Activated T-helper 1 cell treated with anti-CD3 and anti-CD28 coated beads, Interleukin-12 subunit alpha, Interleukin-12 subunit beta, Interleukin-2, Interleukin-4 antibody, amounts not matched to agents 30 ng/mL and 10 ng/mL and 1 ng/mL, durations not matched to agents 14 hours and 24 hours and 36 hours (primary cell): ENCODE measurements around the gene SCARF2. TPM values are rescaled to one million over a fixed set of nuclear protein-coding genes. Genes with fewer than 3 reads are reported as not detected.

Source experiments
- DNase-seq: peaks from one replicate; pipeline ENCODE4 v3.0.0; 2021; ENCODE audit warnings: low spot score
- H3K27ac Mint-ChIP-seq: one replicate; pipeline ENCODE4 v1.8.0; 2021; ENCODE audit warnings: mild to moderate bottlenecking, mixed read lengths
- H3K27me3 Mint-ChIP-seq: one replicate; pipeline ENCODE4 v1.8.0; 2022; ENCODE audit warnings: mild to moderate bottlenecking, moderate library complexity, mixed read lengths; ENCODE audit not compliant: insufficient read depth
- H3K36me3 Mint-ChIP-seq: one replicate; pipeline ENCODE4 v1.8.0; 2021; ENCODE audit warnings: low read depth, mixed read lengths
- H3K4me1 Mint-ChIP-seq: one replicate; pipeline ENCODE4 v1.8.0; 2021; ENCODE audit warnings: low read depth, mixed read lengths
- H3K4me3 Mint-ChIP-seq: one replicate; pipeline ENCODE4 v1.8.0; 2021; ENCODE audit warnings: mild to moderate bottlenecking, moderate library complexity, mixed read lengths
- H3K9me3 Mint-ChIP-seq: one replicate; pipeline ENCODE4 v1.8.0; 2021; ENCODE audit warnings: mixed read lengths
- intact Hi-C: fragments of 100-400 bp; cut with micrococcal nuclease; formaldehyde crosslinking; loops from one replicate; pipeline ENCODE4 v1.15.1; 2024
- total RNA-seq: library from RNA; stranded (reverse); gene quantifications from 2 replicates; pipeline ENCODE4 v1.2.3, GENCODE V29; 2022

SCARF2 gene
- total RNA-seq, 1 donor from 2014 or later = 0.41 TPM

- intact Hi-C loops = no loop called here
- DNase-seq = no peak
- Mint-ChIP-seq H3K27me3 (no peaks in the 10 kb centered on the region), H3K4me3 (no peak overlapping the region), H3K4me1 (peaks cover 12% of the 10 kb centered on the region), H3K36me3 (peaks cover 8% of the 10 kb centered on the region), H3K27ac (no peak overlapping the region), H3K9me3 (no peaks in the 10 kb centered on the region)
Measured at GRCh38 chr22:20405291-20405930, 32.2 kb downstream of the SCARF2 start.

- no peaks in the 10 kb centered on the region for H3K27me3 Mint-ChIP-seq
- H3K27ac Mint-ChIP-seq = no peak overlapping the region
Measured at GRCh38 chr22:20404881-20405280, 32.7 kb downstream of the SCARF2 start.

GRCh38 chr22:20403779-20404140 is 33.9 kb downstream of the SCARF2 start:
- Mint-ChIP-seq H3K4me3 (no peak overlapping the region), H3K27ac (peak overlapping the region; percentile 69), H3K36me3 (peaks cover 8% of the 10 kb centered on the region), H3K9me3 (no peaks in the 10 kb centered on the region), H3K27me3 (no peaks in the 10 kb centered on the region), H3K4me1 (peaks cover 12% of the 10 kb centered on the region)
- intact Hi-C loops = no loop called here
- no peak for DNase-seq

More at GRCh38 chr22:20404881-20405280, 32.7 kb downstream of the SCARF2 start:
- DNase-seq = no peak
- Mint-ChIP-seq H3K4me1 (peaks cover 12% of the 10 kb centered on the region), H3K36me3 (peaks cover 8% of the 10 kb centered on the region), H3K4me3 (no peak overlapping the region), H3K9me3 (no peaks in the 10 kb centered on the region)
- intact Hi-C loops = no loop called here

- Mint-ChIP-seq H3K4me1 (peaks cover 12% of the 10 kb centered on the region), H3K9me3 (no peaks in the 10 kb centered on the region), H3K27ac (no peak overlapping the region), H3K36me3 (peaks cover 8% of the 10 kb centered on the region), H3K4me3 (no peak overlapping the region), H3K27me3 (no peaks in the 10 kb centered on the region)
- no peak for DNase-seq
- intact Hi-C loops = no loop called here
Measured at GRCh38 chr22:20402960-20403778, 34.5 kb downstream of the SCARF2 start.

GRCh38 chr22:20401376-20402014 is 36.1 kb downstream of the SCARF2 start:
- DNase-seq = no peak
- no peak overlapping the region for H3K27ac Mint-ChIP-seq
- H3K36me3 Mint-ChIP-seq = peaks cover 3% of the 10 kb centered on the region
- H3K9me3 Mint-ChIP-seq = no peaks in the 10 kb centered on the region
- peaks cover 16% of the 10 kb centered on the region for H3K4me1 Mint-ChIP-seq
- no peaks in the 10 kb centered on the region for H3K27me3 Mint-ChIP-seq
- intact Hi-C loops = no loop called here
- no peak overlapping the region for H3K4me3 Mint-ChIP-seq

- H3K27me3 Mint-ChIP-seq = no peaks in the 10 kb centered on the region
- intact Hi-C loops = no loop called here
- peaks cover 18% of the 10 kb centered on the region for H3K4me1 Mint-ChIP-seq
- H3K27ac Mint-ChIP-seq = no peak overlapping the region
- DNase-seq = no peak
- H3K36me3 Mint-ChIP-seq = peaks cover 3% of the 10 kb centered on the region
- no peaks in the 10 kb centered on the region for H3K9me3 Mint-ChIP-seq
- H3K4me3 Mint-ChIP-seq = no peak overlapping the region
Measured at GRCh38 chr22:20400606-20401375, 36.8 kb downstream of the SCARF2 start.

- H3K27ac Mint-ChIP-seq = no peak overlapping the region
- intact Hi-C loops = no loop called here
Measured at GRCh38 chr22:20399866-20400605, 37.6 kb downstream of the SCARF2 start.

GRCh38 chr22:20398420-20398819 is 39.2 kb downstream of the SCARF2 start:
- intact Hi-C loops = no loop called here
- Mint-ChIP-seq H3K9me3 (no peaks in the 10 kb centered on the region), H3K27ac (no peak overlapping the region), H3K4me1 (peaks cover 28% of the 10 kb centered on the region), H3K27me3 (no peaks in the 10 kb centered on the region), H3K36me3 (peaks cover 3% of the 10 kb centered on the region), H3K4me3 (no peak overlapping the region)
- no peak for DNase-seq

More at GRCh38 chr22:20399866-20400605, 37.6 kb downstream of the SCARF2 start:
- H3K27me3 Mint-ChIP-seq = no peaks in the 10 kb centered on the region
- peaks cover 3% of the 10 kb centered on the region for H3K36me3 Mint-ChIP-seq
- H3K9me3 Mint-ChIP-seq = no peaks in the 10 kb centered on the region
- H3K4me3 Mint-ChIP-seq = no peak overlapping the region
- H3K4me1 Mint-ChIP-seq = peaks cover 25% of the 10 kb centered on the region
- DNase-seq = no peak

GRCh38 chr22:20397498-20397897 is 40.1 kb downstream of the SCARF2 start:
- H3K4me1 Mint-ChIP-seq = peaks cover 22% of the 10 kb centered on the region
- intact Hi-C loops = no loop called here
- H3K27ac Mint-ChIP-seq = no peak overlapping the region
- no peak overlapping the region for H3K4me3 Mint-ChIP-seq
- no peaks in the 10 kb centered on the region for H3K36me3 Mint-ChIP-seq
- H3K9me3 Mint-ChIP-seq = no peaks in the 10 kb centered on the region
- no peaks in the 10 kb centered on the region for H3K27me3 Mint-ChIP-seq
- DNase-seq = no peak

GRCh38 chr22:20396639-20397038 is 41.0 kb downstream of the SCARF2 start:
- H3K36me3 Mint-ChIP-seq = no peaks in the 10 kb centered on the region
- DNase-seq = no peak
- H3K27ac Mint-ChIP-seq = no peak overlapping the region
- H3K4me1 Mint-ChIP-seq = peaks cover 22% of the 10 kb centered on the region
- H3K4me3 Mint-ChIP-seq = peak overlapping the region; percentile 21
- intact Hi-C loops = no loop called here
- H3K27me3 Mint-ChIP-seq = no peaks in the 10 kb centered on the region
- no peaks in the 10 kb centered on the region for H3K9me3 Mint-ChIP-seq

- no peaks in the 10 kb centered on the region for H3K27me3 Mint-ChIP-seq
- no peaks in the 10 kb centered on the region for H3K36me3 Mint-ChIP-seq
- peaks cover 22% of the 10 kb centered on the region for H3K4me1 Mint-ChIP-seq
- DNase-seq = no peak
- H3K4me3 Mint-ChIP-seq = peak overlapping the region; percentile 89
- intact Hi-C loops = no loop called here
- no peaks in the 10 kb centered on the region for H3K9me3 Mint-ChIP-seq
- no peak overlapping the region for H3K27ac Mint-ChIP-seq
Measured at GRCh38 chr22:20395907-20396287, 41.7 kb downstream of the SCARF2 start.

GRCh38 chr22:20395181-20395906 is 42.3 kb downstream of the SCARF2 start:
- H3K4me3 Mint-ChIP-seq = peak overlapping the region; percentile 89
- H3K9me3 Mint-ChIP-seq = no peaks in the 10 kb centered on the region
- H3K4me1 Mint-ChIP-seq = peaks cover 22% of the 10 kb centered on the region
- no peak for DNase-seq
- H3K27me3 Mint-ChIP-seq = no peaks in the 10 kb centered on the region
- peak overlapping the region; percentile 61 for H3K27ac Mint-ChIP-seq
- intact Hi-C loops = no loop called here
- H3K36me3 Mint-ChIP-seq = no peaks in the 10 kb centered on the region
